ENCODE measurements around the gene MPST. TPM values are rescaled to one million over a fixed set of nuclear protein-coding genes. Genes with fewer than 3 reads are reported as not detected.
A peak's percentile ranks its signal among the peaks of the same experiment; 100 is the strongest.
"Not testable (repeated sequence)": the region's sequence is repeated elsewhere in the genome, so short reads cannot be mapped to it uniquely, and the experiment has no call there.

Gene MPST
- total RNA-seq, 1 donor from 2014 or later, result 60.2 TPM

GRCh38 chr22:37060801-37061610 is 41.5 kb downstream of the MPST start:
- DNase-seq (ENCODE audit: low spot score), result no peak

GRCh38 chr22:37061611-37062375 is 42.3 kb downstream of the MPST start:
- peak; percentile 17 for DNase-seq (ENCODE audit: low spot score)

DNA sequence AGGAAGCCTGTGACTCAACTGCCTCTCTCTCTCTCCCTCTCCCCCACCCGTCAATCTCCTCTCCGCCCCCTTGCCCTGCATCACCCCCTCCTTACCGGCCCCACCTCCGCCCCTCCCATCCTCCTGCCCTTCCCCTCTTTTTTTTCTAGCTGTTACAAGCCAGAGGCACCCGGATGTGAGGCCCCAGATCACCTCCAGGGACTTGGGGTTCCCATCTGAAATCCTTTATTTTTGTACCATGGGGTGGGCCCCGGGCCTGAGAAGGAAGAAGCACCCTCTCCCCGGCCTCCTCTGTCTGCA is 42.8 kb downstream of the MPST start:
- DNase-seq (ENCODE audit: low spot score), result no peak

- DNase-seq (ENCODE audit: low spot score), result no peak
Observed at GRCh38 chr22:37062702-37063381, 43.3 kb downstream of the MPST start.

- DNase-seq (ENCODE audit: low spot score), result no peak
Observed at GRCh38 chr22:37063431-37064420, 44.2 kb downstream of the MPST start.

DNA sequence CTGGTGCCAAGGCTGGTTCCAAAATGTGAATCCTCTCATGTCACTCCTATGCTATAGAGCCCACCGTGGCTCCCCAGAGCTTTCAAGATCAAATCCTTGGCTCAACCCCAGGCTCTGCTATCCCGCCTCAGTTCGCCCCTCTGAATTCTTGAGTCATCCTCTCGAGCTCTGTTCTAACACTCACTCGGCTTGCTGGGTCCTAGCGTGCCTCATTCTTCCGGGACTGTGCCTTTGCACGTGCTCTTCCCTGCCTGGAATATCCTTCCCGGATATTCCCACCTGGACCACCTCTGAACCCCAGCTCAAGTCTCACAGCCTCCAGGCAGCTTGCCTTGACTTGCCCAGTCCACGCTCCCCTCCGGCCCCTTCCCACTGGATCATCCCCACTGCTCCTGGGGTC is 45.0 kb downstream of the MPST start:
- DNase-seq (ENCODE audit: low spot score), result no peak

DNA sequence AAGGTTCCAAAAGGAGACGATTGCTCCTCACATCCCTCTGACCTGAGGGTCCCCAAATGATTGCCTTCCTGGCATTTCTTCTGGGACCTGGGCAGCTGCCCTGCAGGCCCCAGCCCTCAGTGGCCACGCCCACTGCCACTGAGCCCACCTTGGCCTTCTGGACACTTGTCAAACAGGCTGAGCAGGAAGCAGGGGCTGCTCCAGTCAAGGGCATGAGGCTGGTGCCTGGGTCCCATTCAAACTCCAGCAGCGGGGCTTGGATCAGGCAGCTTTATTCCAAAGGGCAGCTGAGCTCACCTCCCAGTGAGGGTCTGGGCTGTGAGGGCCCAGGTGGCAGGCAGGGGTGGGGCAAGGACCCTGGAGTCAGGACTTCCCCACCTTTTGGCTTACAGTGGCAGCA is 45.6 kb downstream of the MPST start:
- no peak for DNase-seq (ENCODE audit: low spot score)

GRCh38 chr22:37065961-37066360 is 46.4 kb downstream of the MPST start:
- no peak for DNase-seq (ENCODE audit: low spot score)

DNA sequence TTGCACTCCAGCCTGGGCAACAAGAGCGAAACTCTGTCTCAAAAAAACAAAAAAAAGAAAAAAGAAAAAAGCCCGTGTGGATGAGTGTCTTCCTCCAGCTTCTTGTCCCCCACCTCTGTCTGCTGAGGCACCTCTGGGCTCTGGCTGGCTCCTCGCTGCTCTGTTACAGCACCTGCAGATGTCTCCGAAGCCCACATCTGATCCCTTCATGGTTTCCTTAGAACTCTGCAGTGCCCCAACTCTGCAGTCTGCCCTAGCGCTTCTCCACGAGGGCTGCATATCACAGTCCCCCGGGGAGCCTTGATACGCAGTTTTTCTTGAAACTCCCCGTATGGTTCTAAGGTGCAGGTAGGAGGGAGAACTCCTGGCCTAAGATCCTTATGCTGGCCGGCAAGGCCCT is 47.9 kb downstream of the MPST start:
- no peak for DNase-seq (ENCODE audit: low spot score)

DNA sequence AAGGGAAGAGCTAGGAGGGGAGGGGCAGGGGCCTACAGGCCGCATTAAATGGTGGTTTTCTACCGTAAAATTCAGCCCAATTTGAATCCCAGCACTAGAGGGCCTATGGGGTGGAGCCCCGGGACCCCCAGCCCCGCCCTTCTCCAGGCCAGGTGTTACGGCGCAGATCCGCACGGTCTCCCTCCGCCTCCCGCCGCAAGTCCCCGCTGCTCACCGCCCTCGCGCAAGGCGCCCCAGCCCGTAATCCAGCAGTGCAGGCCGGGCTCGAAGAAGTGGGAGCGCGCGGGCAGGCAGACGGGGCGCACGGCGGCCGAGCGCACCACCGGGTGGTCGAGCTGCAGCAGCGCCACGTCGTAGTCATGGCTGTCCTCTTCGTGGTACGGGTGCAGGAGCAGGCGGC is 49.3 kb downstream of the MPST start:
- no peak for DNase-seq (ENCODE audit: low spot score)

DNA sequence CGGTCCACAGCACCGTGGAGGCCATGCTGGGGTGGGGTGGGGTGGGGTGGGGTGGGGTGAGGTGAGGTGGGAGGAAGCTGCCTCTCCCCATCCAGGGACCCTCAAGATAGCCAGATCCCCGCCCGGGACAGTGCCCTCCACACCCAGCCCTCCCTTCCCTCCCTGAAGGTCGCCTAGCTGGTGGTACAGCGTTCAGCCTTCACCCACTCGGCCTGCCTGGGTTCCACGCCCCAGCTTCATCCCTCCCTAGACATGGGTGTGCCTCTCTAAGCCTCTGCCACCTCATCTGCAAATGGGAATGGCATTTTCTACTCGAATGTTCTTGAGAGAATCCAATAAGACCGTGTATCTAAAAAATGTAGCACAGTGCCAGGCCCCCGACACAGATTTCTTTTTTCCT is 49.8 kb downstream of the MPST start:
- no peak for DNase-seq (ENCODE audit: low spot score)

- no peak for DNase-seq (ENCODE audit: low spot score)
Observed at GRCh38 chr22:37069719-37070118, 50.2 kb downstream of the MPST start.

GRCh38 chr22:37070334-37070733 is 50.8 kb downstream of the MPST start:
- no peak for DNase-seq (ENCODE audit: low spot score)

- DNase-seq (ENCODE audit: low spot score), result no peak
Observed at GRCh38 chr22:37070744-37071143, 51.2 kb downstream of the MPST start.

GRCh38 chr22:37071850-37072592 is 52.5 kb downstream of the MPST start:
- DNase-seq (ENCODE audit: low spot score), result not testable (repeated sequence)

DNA sequence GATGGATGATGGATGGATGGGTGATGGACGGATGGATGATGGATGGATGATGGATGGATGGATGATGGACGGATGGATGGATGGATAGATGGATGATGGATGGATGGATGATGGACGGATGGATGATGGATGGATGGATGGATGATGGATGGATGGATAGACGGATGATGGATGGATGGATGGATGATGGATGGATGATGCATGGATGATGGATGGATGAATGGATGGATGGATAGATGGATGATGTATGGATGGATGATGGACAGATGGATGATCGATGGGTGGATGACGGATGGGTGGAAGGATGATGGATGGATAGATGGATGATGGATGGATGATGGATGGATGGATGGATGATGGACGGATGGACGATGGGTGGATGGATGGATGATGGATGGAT is 53.1 kb downstream of the MPST start:
- DNase-seq (ENCODE audit: low spot score), result no peak

DNA sequence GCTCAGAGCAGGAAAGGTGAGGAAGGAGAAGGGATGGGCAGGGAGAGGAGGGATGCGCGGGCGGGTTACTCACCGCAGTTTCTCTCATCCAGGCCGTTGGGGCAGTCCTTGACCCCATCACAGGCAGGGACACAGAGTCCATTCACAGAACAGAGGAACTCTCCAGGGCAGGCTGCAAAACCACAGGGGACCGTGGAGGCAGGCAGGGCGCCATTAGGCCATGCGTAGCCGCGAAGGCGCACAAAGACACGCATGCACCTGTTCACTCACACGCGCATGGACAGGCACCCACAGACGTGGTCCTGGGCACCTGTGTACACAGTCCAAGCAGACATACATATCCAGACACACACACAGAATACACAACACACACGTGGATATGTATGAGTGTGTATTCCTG is 55.0 kb downstream of the MPST start:
- DNase-seq (ENCODE audit: low spot score), result no peak

- DNase-seq (ENCODE audit: low spot score), result no peak
Observed at GRCh38 chr22:37075046-37075445, 55.5 kb downstream of the MPST start.

- no peak for DNase-seq (ENCODE audit: low spot score)
Observed at GRCh38 chr22:37075822-37076433, 56.4 kb downstream of the MPST start.

- DNase-seq (ENCODE audit: low spot score), result peak; percentile 27
Observed at GRCh38 chr22:37077802-37078448, 58.4 kb downstream of the MPST start.

Measured in umbilical cord (tissue), 2 donors.